ENCODE results near the gene DCTN3. TPM values are rescaled to one million over a fixed set of nuclear protein-coding genes. Genes with fewer than 3 reads are reported as not detected.

The DCTN3 gene
- total RNA-seq, 1 donor from 2014 or later, result 31.7 TPM

GRCh38 chr9:34612788-34613390 lies 7.4 kb downstream of the DCTN3 start:
- no peaks in the 10 kb centered on the region for H3K27me3 ChIP-seq
- H3K4me3 ChIP-seq, result peak overlapping the region; percentile 77 to 92
- TF ChIP-seq CTCF (IDR thresholded peaks at IDR 0.05), result peak; percentile 67 to 84 (median 78)
- peak overlapping the region; percentile 71 to 83 for H3K27ac ChIP-seq
- peaks cover 20 to 46% of the 10 kb centered on the region in 2 donors for H3K36me3 ChIP-seq
- H3K9me3 ChIP-seq, result no peaks in the 10 kb centered on the region
- H3K4me1 ChIP-seq, result peaks cover 3 to 13% of the 10 kb centered on the region in 2 donors
- intact Hi-C loops (cut with DNase I), result loop anchor here (1.0 to 5.0 kb wide), 6 partner anchors 7 to 156 kb away; partner anchors contain the start of genes CCL27, DCTN3, DNAI1 and ENHO
- DNase-seq (ENCODE audit: low spot score in 2 of 2), result peak in 1 of 2 donors; percentile 90

- no peak for TF ChIP-seq CTCF (IDR thresholded peaks at IDR 0.05)
- H3K27ac ChIP-seq, result peak within 1 kb of the TSS; percentile 71 to 83
- peak; percentile 63 to 92 for DNase-seq (ENCODE audit: low spot score in 2 of 2)
- H3K36me3 ChIP-seq, result peaks cover 17 to 38% of the 10 kb centered on the region in 2 donors
- H3K9me3 ChIP-seq, result no peaks in the 10 kb centered on the region
- peak within 1 kb of the TSS; percentile 77 to 92 for H3K4me3 ChIP-seq
- H3K27me3 ChIP-seq, result no peaks in the 10 kb centered on the region
- H3K4me1 ChIP-seq, result peaks cover 3 to 13% of the 10 kb centered on the region in 2 donors
- intact Hi-C loops (cut with DNase I), result loop anchor here (1.0 to 5.0 kb wide), 6 partner anchors 8 to 155 kb away; partner anchors contain the start of genes CCL27, DCTN3, DNAI1 and ENHO
Observed at GRCh38 chr9:34611811-34612787, 8.2 kb downstream of the DCTN3 start, which contains the start of gene RPP25L. Gene RPP25L, minus strand, starts transcription at chr9:34612097. Its CDS starts 801 bp downstream, at chr9:34611296.

- Histone ChIP-seq H3K4me3 (peak overlapping the region; percentile 77 to 92), H3K9me3 (no peaks in the 10 kb centered on the region), H3K27ac (peak overlapping the region; percentile 71 to 83), H3K36me3 (peaks cover 9 to 30% of the 10 kb centered on the region in 2 donors), H3K27me3 (no peaks in the 10 kb centered on the region), H3K4me1 (peaks cover 3 to 13% of the 10 kb centered on the region in 2 donors)
- TF ChIP-seq CTCF (IDR thresholded peaks at IDR 0.05), result no peak
- DNase-seq (ENCODE audit: low spot score in 2 of 2), result no peak
- intact Hi-C loops (cut with DNase I), result loop anchor here (5.0 kb wide), 3 partner anchors 51 to 154 kb away; partner anchors contain the start of genes CCL27, DNAI1, ENHO and FAM219A
Observed at GRCh38 chr9:34611251-34611810, 9.0 kb downstream of the DCTN3 start.

GRCh38 chr9:34610434-34611206 lies 9.7 kb downstream of the DCTN3 start:
- no peak for TF ChIP-seq CTCF (IDR thresholded peaks at IDR 0.05)
- Histone ChIP-seq H3K36me3 (peaks cover 9 to 23% of the 10 kb centered on the region in 2 donors), H3K4me1 (peaks cover 3 to 13% of the 10 kb centered on the region in 2 donors), H3K9me3 (no peaks in the 10 kb centered on the region), H3K4me3 (peak overlapping the region in 1 of 2 donors; percentile 77), H3K27ac (no peak overlapping the region), H3K27me3 (no peaks in the 10 kb centered on the region)
- intact Hi-C loops (cut with DNase I), result loop anchor here (5.0 kb wide), 3 partner anchors 52 to 153 kb away; partner anchors contain the start of genes CCL27, DNAI1, ENHO and FAM219A
- no peak for DNase-seq (ENCODE audit: low spot score in 2 of 2)

Measured in ascending aorta (tissue), 2 donors.